GM23248 (cell line): ENCODE results near the gene XRCC5. TPM values are rescaled to one million over a fixed set of nuclear protein-coding genes. Genes with fewer than 3 reads are reported as not detected.

ENCODE experiments used
- DNase-seq: peaks from one replicate; pipeline ENCODE4 v3.0.0-alpha.2; 2015
- H2AFZ ChIP-seq: fragments of 200-600 bp; sonication (generic); 2 replicates; pipeline ENCODE4 v1.6.1; 2016; ENCODE audit warnings: antibody characterized with exemption
- H3F3A ChIP-seq: fragments of 200-600 bp; sonication (generic); 2 replicates; pipeline ENCODE4 v1.6.1; 2016; ENCODE audit warnings: mild to moderate bottlenecking, antibody characterized with exemption, mixed run types; ENCODE audit not compliant: insufficient read depth
- H3K27ac ChIP-seq: fragments of 200-600 bp; sonication (generic); 2 replicates; pipeline ENCODE4 v1.5.1; 2016; ENCODE audit warnings: mild to moderate bottlenecking
- H3K27me3 ChIP-seq: fragments of 200-600 bp; sonication (generic); replicated peaks from 2 replicates; pipeline ENCODE4 v1.6.1; 2016; ENCODE audit warnings: mild to moderate bottlenecking; ENCODE audit not compliant: insufficient read depth
- H3K36me3 ChIP-seq: fragments of 200-600 bp; sonication (generic); 2 replicates; pipeline ENCODE4 v1.6.1; 2016; ENCODE audit warnings: low read depth, mild to moderate bottlenecking
- H3K4me1 ChIP-seq: fragments of 200-600 bp; sonication (generic); 2 replicates; pipeline ENCODE4 v1.6.1; 2016; ENCODE audit warnings: mild to moderate bottlenecking; ENCODE audit not compliant: insufficient read depth
- H3K4me2 ChIP-seq: fragments of 200-600 bp; sonication (generic); one replicate; pipeline ENCODE4 v1.6.1; 2016; ENCODE audit warnings: mild to moderate bottlenecking; ENCODE audit not compliant: unreplicated experiment
- H3K4me3 ChIP-seq: fragments of 200-600 bp; sonication (generic); 2 replicates; pipeline ENCODE4 v1.5.1; 2016; ENCODE audit warnings: mild to moderate bottlenecking
- H3K79me2 ChIP-seq: fragments of 200-600 bp; sonication (generic); 2 replicates; pipeline ENCODE4 v1.6.1; 2016; ENCODE audit warnings: mild to moderate bottlenecking; ENCODE audit not compliant: insufficient read depth
- H3K9ac ChIP-seq: fragments of 200-600 bp; sonication (generic); 2 replicates; pipeline ENCODE4 v1.6.1; 2016; ENCODE audit warnings: mild to moderate bottlenecking
- H3K9me2 ChIP-seq: fragments of 200-600 bp; sonication (generic); 2 replicates; pipeline ENCODE4 v1.6.1; 2016; ENCODE audit warnings: mixed run types, mild to moderate bottlenecking, moderate library complexity; ENCODE audit not compliant: insufficient read depth
- H3K9me3 ChIP-seq: fragments of 200-600 bp; sonication (generic); one replicate; pipeline ENCODE4 v1.6.1; 2017; ENCODE audit warnings: low read depth
- H4K20me1 ChIP-seq: fragments of 200-600 bp; sonication (generic); 2 replicates; pipeline ENCODE4 v1.6.0; 2016; ENCODE audit not compliant: insufficient read depth
- EZH2 ChIP-seq: fragments of 200-600 bp; sonication (generic); IDR thresholded peaks from 2 replicates; pipeline ENCODE4 v1.6.1; 2018; ENCODE audit warnings: antibody characterized with exemption, mild to moderate bottlenecking; ENCODE audit not compliant: insufficient read depth, poor library complexity, severe bottlenecking
- EZH2phosphoT487 ChIP-seq: fragments of 200-600 bp; sonication (generic); IDR thresholded peaks from 2 replicates; pipeline ENCODE4 v1.6.1; 2018; ENCODE audit warnings: antibody characterized with exemption, moderate library complexity, mild to moderate bottlenecking, low read depth; ENCODE audit not compliant: insufficient read depth
- WGBS, 2 experiments: methylation state at CpG; one replicate each; pipeline ENCODE4 v1.1.6; 2015 to 2017; ENCODE audit warnings: low lambda C conversion rate in 2 of 2, low coverage in 1 of 2; ENCODE audit errors: missing lambda C conversion rate in 2 of 2; 5-methylcytosine and 5-hydroxymethylcytosine counted together
- in situ Hi-C: fragments of 300-500 bp; cut with MboI; formaldehyde crosslinking; loops from 2 replicates; pipeline ENCODE4 v1.15.0; 2020
- polyA plus RNA-seq: library from polyadenylated mRNA; unstranded; fragments of >200 nt; fragmentation: Nextera tagmentation; extraction: Ambion mirVana; gene quantifications from 2 replicates; pipeline ENCODE4 v1.2.1, GENCODE V29; 2016
- total RNA-seq: library from RNA; depleted of rRNA; stranded (reverse); fragments of >200 nt; shearing (Covaris generic); gene quantifications from 2 replicates; pipeline ENCODE4 v1.2.3, GENCODE V29; 2014; rRNA removed

Gene XRCC5
- total RNA-seq = 197 and 202 TPM in 2 replicates
- 249 and 254 TPM in 2 replicates for polyA plus RNA-seq

- peak within 1 kb of the TSS; percentile 63 for H3K27ac ChIP-seq
- peak within 1 kb of the TSS; percentile 93 for H3K9ac ChIP-seq
- H3K4me1 ChIP-seq = peaks cover 24% of the 10 kb centered on the region
- no peaks in the 10 kb centered on the region for H3K9me2 ChIP-seq
- no peaks in the 10 kb centered on the region for H3K27me3 ChIP-seq
- H3K9me3 ChIP-seq = no peaks in the 10 kb centered on the region
- peaks cover 31% of the 10 kb centered on the region for H3F3A ChIP-seq
- WGBS, 2 experiments = 1% methylated on average over 53 to 57 of the region's 57 CpGs
- peaks cover 47% of the 10 kb centered on the region for H3K79me2 ChIP-seq
- H4K20me1 ChIP-seq = no peaks in the 10 kb centered on the region
- peak within 1 kb of the TSS; percentile 95 for H3K4me2 ChIP-seq
- H3K36me3 ChIP-seq = peaks cover 37% of the 10 kb centered on the region
- in situ Hi-C loops = no loop called here
- H3K4me3 ChIP-seq = peak within 1 kb of the TSS; percentile 90
- H2AFZ ChIP-seq = peak within 1 kb of the TSS; percentile 82
- DNase-seq = peak; percentile 99
- TF ChIP-seq EZH2phosphoT487 (no peak), EZH2 (no peak)
These were observed at the start of gene XRCC5 for GRCh38 chr2:216108967-216109921. XRCC5 (plus strand) TSS chr2:216109348; CDS start chr2:216109437, 89 bp downstream.

DNA sequence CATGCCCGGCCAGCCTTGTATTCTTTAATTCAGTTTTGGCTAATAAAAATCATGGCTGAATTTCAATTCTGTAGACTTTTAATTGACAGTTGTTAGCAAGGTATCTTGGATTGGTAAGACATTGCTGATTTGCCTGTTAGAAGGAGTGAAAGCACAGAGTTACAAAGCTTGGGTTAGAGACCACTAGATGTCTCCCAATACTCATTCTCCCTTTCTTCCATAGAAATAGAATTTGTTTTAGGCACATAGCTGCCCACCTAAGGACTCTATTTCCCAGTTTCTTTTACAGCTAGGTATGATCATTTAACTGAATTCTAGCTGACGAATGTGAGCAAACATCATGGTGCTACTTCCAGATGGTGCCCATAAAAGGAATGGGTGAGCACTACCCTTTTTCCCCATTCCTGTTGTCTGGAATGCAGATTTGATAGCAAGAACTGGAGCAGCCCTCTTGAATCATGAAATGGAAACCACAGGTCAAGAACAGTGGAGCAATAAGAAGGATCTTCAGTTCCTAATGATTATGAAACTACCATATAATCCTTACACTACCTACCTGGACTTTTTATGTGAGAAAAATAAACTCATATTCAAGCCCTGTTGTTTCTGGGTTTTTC lies 45.0 kb upstream of the XRCC5 start:
- Histone ChIP-seq H3K9ac (no peak overlapping the region), H3K79me2 (no peaks in the 10 kb centered on the region), H3K9me3 (no peaks in the 10 kb centered on the region), H3K27ac (no peak overlapping the region), H2AFZ (no peak overlapping the region), H3K27me3 (no peaks in the 10 kb centered on the region), H3K4me2 (no peak overlapping the region), H3K36me3 (no peaks in the 10 kb centered on the region), H3K4me1 (peaks cover 18% of the 10 kb centered on the region; the same call in 1 of the 2 replicates), H4K20me1 (no peaks in the 10 kb centered on the region), H3F3A (peaks cover 8% of the 10 kb centered on the region; the same call in 1 of the 2 replicates), H3K4me3 (no peak overlapping the region), H3K9me2 (no peaks in the 10 kb centered on the region)
- 73 to 74% methylated on average over 2 of the region's 2 CpGs for WGBS, 2 experiments
- DNase-seq = peak; percentile 18
- TF ChIP-seq EZH2phosphoT487 (no peak), EZH2 (no peak)
- in situ Hi-C loops = no loop called here

GRCh38 chr2:216064665-216065064 lies 44.5 kb upstream of the XRCC5 start:
- in situ Hi-C loops = no loop called here
- Histone ChIP-seq H3F3A (peaks cover 8% of the 10 kb centered on the region; the same call in 1 of the 2 replicates), H3K4me3 (no peak overlapping the region), H3K27me3 (no peaks in the 10 kb centered on the region), H3K4me2 (no peak overlapping the region), H3K36me3 (no peaks in the 10 kb centered on the region), H3K9me3 (no peaks in the 10 kb centered on the region), H3K9me2 (no peaks in the 10 kb centered on the region), H3K27ac (no peak overlapping the region), H3K79me2 (no peaks in the 10 kb centered on the region), H4K20me1 (no peaks in the 10 kb centered on the region), H2AFZ (no peak overlapping the region), H3K4me1 (peaks cover 18% of the 10 kb centered on the region; the same call in 1 of the 2 replicates), H3K9ac (no peak overlapping the region)
- 89 to 100% methylated on average over 1 of the region's 1 CpG for WGBS, 2 experiments
- no peak for DNase-seq
- no peak for TF ChIP-seq EZH2
- no peak for TF ChIP-seq EZH2phosphoT487

DNA sequence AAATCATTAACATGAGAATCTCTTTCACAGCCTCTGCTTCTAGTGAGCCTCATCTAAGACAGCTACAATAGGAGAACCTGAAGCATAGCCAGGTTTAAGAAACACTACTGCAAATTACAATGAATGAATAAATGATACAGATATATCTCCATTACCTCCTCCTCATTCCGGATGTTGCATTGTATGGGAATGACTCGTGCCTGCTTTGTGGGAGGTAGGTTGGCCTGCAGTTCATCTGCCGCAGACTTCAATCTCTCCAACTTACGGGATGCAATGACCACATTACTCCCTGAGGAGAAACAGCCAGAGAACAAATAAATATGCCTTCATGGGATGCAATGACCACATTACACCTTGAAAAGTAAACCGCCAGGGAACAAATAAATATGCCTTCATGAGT lies 42.9 kb upstream of the XRCC5 start:
- peak overlapping the region; percentile 10 for H3K4me2 ChIP-seq
- no peaks in the 10 kb centered on the region for H3K9me3 ChIP-seq
- TF ChIP-seq EZH2 (no peak), EZH2phosphoT487 (no peak)
- no peak overlapping the region for H2AFZ ChIP-seq
- H3F3A ChIP-seq = peaks cover 8% of the 10 kb centered on the region; the same call in 1 of the 2 replicates
- no peaks in the 10 kb centered on the region for H3K36me3 ChIP-seq
- no peak overlapping the region for H3K4me3 ChIP-seq
- 30 to 38% methylated on average over 5 of the region's 5 CpGs for WGBS, 2 experiments
- no peaks in the 10 kb centered on the region for H4K20me1 ChIP-seq
- H3K27me3 ChIP-seq = no peaks in the 10 kb centered on the region
- in situ Hi-C loops = no loop called here
- H3K9me2 ChIP-seq = no peaks in the 10 kb centered on the region
- H3K9ac ChIP-seq = no peak overlapping the region
- peak; percentile 77 for DNase-seq
- H3K27ac ChIP-seq = no peak overlapping the region
- H3K4me1 ChIP-seq = peaks cover 18% of the 10 kb centered on the region; the same call in 1 of the 2 replicates
- H3K79me2 ChIP-seq = no peaks in the 10 kb centered on the region
